GM15510 (cell line): ENCODE results near the gene WNT7A.

Source experiments
- POLR2A ChIP-seq: IDR thresholded peaks from 3 replicates; pipeline ENCODE4 v1.6.1; 2011; ENCODE audit warnings: borderline replicate concordance; ENCODE audit not compliant: insufficient read length; ENCODE audit errors: extremely low read depth

WNT7A gene

GRCh38 chr3:13833506-13834257, 46.2 kb downstream of the WNT7A start:
- no peak for TF ChIP-seq POLR2A

GRCh38 chr3:13832130-13832529, 47.7 kb downstream of the WNT7A start:
- TF ChIP-seq POLR2A: no peak

GRCh38 chr3:13831386-13831996, 48.4 kb downstream of the WNT7A start:
- TF ChIP-seq POLR2A: no peak

GRCh38 chr3:13829311-13829710, 50.6 kb downstream of the WNT7A start:
- no peak for TF ChIP-seq POLR2A

GRCh38 chr3:13828501-13829265, 51.2 kb downstream of the WNT7A start:
- TF ChIP-seq POLR2A: no peak

GRCh38 chr3:13827699-13828098, 52.2 kb downstream of the WNT7A start:
- no peak for TF ChIP-seq POLR2A

GRCh38 chr3:13827256-13827655, 52.6 kb downstream of the WNT7A start:
- no peak for TF ChIP-seq POLR2A

GRCh38 chr3:13826672-13827071, 53.2 kb downstream of the WNT7A start:
- no peak for TF ChIP-seq POLR2A

- no peak for TF ChIP-seq POLR2A
Observed at GRCh38 chr3:13825821-13826220, 54.0 kb downstream of the WNT7A start.

- no peak for TF ChIP-seq POLR2A
Observed at GRCh38 chr3:13825311-13825579, 54.6 kb downstream of the WNT7A start.

GRCh38 chr3:13824521-13825310, 55.2 kb downstream of the WNT7A start:
- TF ChIP-seq POLR2A: no peak

- TF ChIP-seq POLR2A: no peak
Observed at GRCh38 chr3:13823692-13824091, 56.2 kb downstream of the WNT7A start.

GRCh38 chr3:13822871-13823585, 56.8 kb downstream of the WNT7A start:
- TF ChIP-seq POLR2A: no peak

- no peak for TF ChIP-seq POLR2A
Observed at GRCh38 chr3:13822042-13822441, 57.8 kb downstream of the WNT7A start.

GRCh38 chr3:13821126-13821525, 58.7 kb downstream of the WNT7A start:
- no peak for TF ChIP-seq POLR2A

- TF ChIP-seq POLR2A: no peak
Observed at GRCh38 chr3:13818919-13819318, 61.0 kb downstream of the WNT7A start.
